HEK293T (cell line): ENCODE measurements around the gene EXOC3L4.

Experiments
- CTCF ChIA-PET: fragments of 350-600 bp; formaldehyde crosslinking; extraction: SDS; loops from one replicate; lab custom pipeline; 2021; ENCODE audit warnings: antibody characterized with exemption, inconsistent platforms; lab: Yijun Ruan, JAX
- POLR2A ChIA-PET: fragments of 350-600 bp; formaldehyde crosslinking; extraction: SDS; loops from one replicate; lab custom pipeline; 2020; ENCODE audit warnings: antibody characterized with exemption, inconsistent platforms; lab: Yijun Ruan, JAX
- DNase-seq: peaks from one replicate; pipeline ENCODE4 v3.0.0; 2012; ENCODE audit warnings: mixed read lengths; ENCODE audit errors: extremely low spot score
- ARNT ChIP-seq: fragments of 450-650 bp; IDR thresholded peaks from 2 replicates; pipeline ENCODE4 v1.6.1; 2017; ENCODE audit warnings: mild to moderate bottlenecking
- BHLHE40 ChIP-seq: fragments of 450-650 bp; IDR thresholded peaks from 2 replicates; pipeline ENCODE4 v1.6.1; 2016; ENCODE audit warnings: mild to moderate bottlenecking, moderate library complexity, borderline replicate concordance
- CTBP1 ChIP-seq: fragments of 450-650 bp; IDR thresholded peaks from 2 replicates; pipeline ENCODE4 v1.6.1; 2016; ENCODE audit warnings: borderline replicate concordance
- ELF4 ChIP-seq: fragments of 450-650 bp; IDR thresholded peaks from 2 replicates; pipeline ENCODE4 v1.6.1; 2017; ENCODE audit warnings: antibody characterized with exemption
- FOXA1 ChIP-seq: fragments of 450-650 bp; IDR thresholded peaks from 2 replicates; pipeline ENCODE4 v1.6.1; 2016; ENCODE audit warnings: mild to moderate bottlenecking
- FOXK2 ChIP-seq: fragments of 450-650 bp; IDR thresholded peaks from 2 replicates; pipeline ENCODE4 v1.6.1; 2016; ENCODE audit warnings: mild to moderate bottlenecking
- FOXM1 ChIP-seq: fragments of 450-650 bp; IDR thresholded peaks from 2 replicates; pipeline ENCODE4 v1.6.1; 2017; ENCODE audit warnings: mild to moderate bottlenecking, borderline replicate concordance
- HDGF ChIP-seq: fragments of 450-650 bp; IDR thresholded peaks from 2 replicates; pipeline ENCODE4 v1.6.1; 2017; ENCODE audit warnings: antibody characterized with exemption, borderline replicate concordance
- L3MBTL2 ChIP-seq: fragments of 450-650 bp; conservative IDR thresholded peaks from 2 replicates; pipeline ENCODE4 v1.6.1; 2016; ENCODE audit warnings: mild to moderate bottlenecking
- LEF1 ChIP-seq: fragments of 450-650 bp; IDR thresholded peaks from 2 replicates; pipeline ENCODE4 v1.6.1; 2017; ENCODE audit warnings: mild to moderate bottlenecking, borderline replicate concordance
- NFRKB ChIP-seq: fragments of 450-650 bp; IDR thresholded peaks from 2 replicates; pipeline ENCODE4 v1.6.1; 2016; ENCODE audit warnings: mild to moderate bottlenecking, moderate library complexity
- SP1 ChIP-seq: fragments of 450-650 bp; IDR thresholded peaks from 2 replicates; pipeline ENCODE4 v1.6.1; 2017
- SUZ12 ChIP-seq: fragments of 450-650 bp; IDR thresholded peaks from 2 replicates; pipeline ENCODE4 v1.6.1; 2016; ENCODE audit warnings: mild to moderate bottlenecking
- TARDBP ChIP-seq: fragments of 450-650 bp; IDR thresholded peaks from 2 replicates; pipeline ENCODE4 v1.6.1; 2016
- ZNF384 ChIP-seq: fragments of 450-650 bp; IDR thresholded peaks from 2 replicates; pipeline ENCODE4 v1.6.1; 2016
- TF ChIP-seq, protein P1 (sequence below): fragments of 450-650 bp; IDR thresholded peaks from 2 replicates; pipeline ENCODE4 v1.6.1; 2016

The EXOC3L4 gene

DNA sequence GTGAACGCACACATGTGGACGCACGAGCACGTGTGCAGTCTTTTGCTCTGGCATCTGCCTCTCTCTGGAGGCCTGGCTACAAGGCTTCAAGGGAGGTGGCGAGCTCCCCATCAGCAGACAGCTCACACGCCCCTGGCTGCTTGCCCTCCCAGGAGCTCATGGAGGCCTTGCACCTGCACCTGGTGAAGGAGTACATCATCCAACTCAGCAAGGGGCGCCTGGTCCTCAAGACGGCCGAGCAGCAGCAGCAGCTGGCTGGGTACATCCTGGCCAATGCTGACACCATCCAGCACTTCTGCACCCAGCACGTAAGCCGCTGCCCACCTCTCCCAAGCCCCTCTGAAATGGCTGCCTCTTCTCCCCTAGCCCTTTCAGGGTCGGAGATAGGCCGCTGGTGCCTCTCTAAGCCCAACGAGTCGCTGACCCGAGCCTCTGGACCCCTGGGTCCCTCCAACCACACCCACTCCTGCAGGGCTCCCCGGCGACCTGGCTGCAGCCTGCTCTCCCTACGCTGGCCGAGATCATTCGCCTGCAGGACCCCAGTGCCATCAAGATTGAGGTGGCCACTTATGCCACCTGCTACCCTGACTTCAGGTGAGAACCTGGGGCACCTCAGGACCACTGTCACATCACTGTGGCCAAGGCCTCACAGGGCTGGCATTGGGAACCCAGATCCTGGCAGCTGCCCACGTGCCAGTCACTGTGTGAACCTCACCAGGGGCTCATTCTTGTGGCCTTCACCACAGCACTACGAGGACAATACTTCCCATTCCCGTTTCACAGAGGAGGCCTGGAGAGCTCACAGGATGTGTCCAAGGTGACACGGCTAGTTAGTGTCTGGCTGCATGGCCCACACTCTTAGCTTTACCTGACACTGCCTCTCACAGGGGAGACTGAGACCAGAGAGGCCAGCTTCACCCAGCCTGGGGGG is 39.0 kb downstream of the EXOC3L4 start:
- no peak for DNase-seq
- ChIA-PET CTCF (interaction anchor here (0.7 to 0.9 kb wide), 2 partner anchors 9 to 159 kb away, joined by 3 read pairs; no protein-coding TSS in a partner anchor), POLR2A (no interaction called here)
- TF ChIP-seq BHLHE40 (no peak), SUZ12 (no peak), FOXK2 (no peak), FOXA1 (no peak), ELF4 (no peak), ZNF384 (no peak), CTBP1 (no peak), TARDBP (no peak), FOXM1 (no peak), NFRKB (no peak), LEF1 (no peak), L3MBTL2 (no peak), SP1 (no peak), HDGF (no peak), ARNT (no peak)
- TF ChIP-seq, protein P1, sequence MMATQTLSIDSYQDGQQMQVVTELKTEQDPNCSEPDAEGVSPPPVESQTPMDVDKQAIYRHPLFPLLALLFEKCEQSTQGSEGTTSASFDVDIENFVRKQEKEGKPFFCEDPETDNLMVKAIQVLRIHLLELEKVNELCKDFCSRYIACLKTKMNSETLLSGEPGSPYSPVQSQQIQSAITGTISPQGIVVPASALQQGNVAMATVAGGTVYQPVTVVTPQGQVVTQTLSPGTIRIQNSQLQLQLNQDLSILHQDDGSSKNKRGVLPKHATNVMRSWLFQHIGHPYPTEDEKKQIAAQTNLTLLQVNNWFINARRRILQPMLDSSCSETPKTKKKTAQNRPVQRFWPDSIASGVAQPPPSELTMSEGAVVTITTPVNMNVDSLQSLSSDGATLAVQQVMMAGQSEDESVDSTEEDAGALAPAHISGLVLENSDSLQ: no peak

DNA sequence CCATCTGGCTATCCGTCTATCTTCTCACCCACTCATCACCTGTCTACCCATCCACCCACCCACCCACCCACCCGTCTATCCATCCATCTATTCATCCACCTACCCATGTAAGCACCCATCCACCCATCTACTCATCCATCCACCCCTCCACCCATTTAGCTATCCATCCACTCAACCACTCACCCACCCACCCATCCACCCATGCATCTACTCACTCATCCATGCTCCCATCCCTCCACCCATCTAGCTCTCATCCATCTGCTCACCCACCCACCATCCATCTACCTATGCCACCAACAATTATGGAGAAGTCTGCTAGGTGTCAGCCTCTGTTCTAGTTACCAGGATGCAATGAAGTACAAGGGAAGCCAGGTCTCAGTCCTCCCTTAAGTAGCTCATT is 39.9 kb downstream of the EXOC3L4 start:
- POLR2A ChIA-PET: no interaction called here
- CTCF ChIA-PET: interaction anchor here (0.9 kb wide), 1 partner anchor 8 kb away, joined by 3 read pairs; no protein-coding TSS in a partner anchor
- no peak for DNase-seq
- TF ChIP-seq FOXA1 (no peak), CTBP1 (no peak), ZNF384 (no peak), HDGF (no peak), FOXM1 (no peak), ARNT (no peak), SP1 (no peak), BHLHE40 (no peak), LEF1 (no peak), NFRKB (no peak), L3MBTL2 (no peak)

- ChIA-PET CTCF (interaction anchor here (3.1 kb wide), 1 partner anchor 30 kb away, joined by 15 read pairs; no protein-coding TSS in a partner anchor), POLR2A (no interaction called here)
- no peak for TF ChIP-seq BHLHE40
- TF ChIP-seq FOXM1: no peak
- TF ChIP-seq HDGF: no peak
- DNase-seq: no peak
Observed at GRCh38 chr14:103134919-103135318, 40.4 kb downstream of the EXOC3L4 start.

GRCh38 chr14:103135333-103136260 is 41.1 kb downstream of the EXOC3L4 start:
- no peak for TF ChIP-seq FOXM1
- no peak for TF ChIP-seq ELF4
- no peak for TF ChIP-seq FOXK2
- TF ChIP-seq CTBP1: no peak
- TF ChIP-seq NFRKB: no peak
- POLR2A ChIA-PET: interaction anchor here (0.9 kb wide), 1 partner anchor 249 kb away, joined by 3 read pairs; the partner anchor contains the start of gene MARK3
- CTCF ChIA-PET: interaction anchor here (0.6 to 3.1 kb wide), 2 partner anchors 30 to 383 kb away, joined by 3 to 15 read pairs; no protein-coding TSS in a partner anchor
- DNase-seq: no peak

GRCh38 chr14:103136388-103137271 is 42.1 kb downstream of the EXOC3L4 start:
- ChIA-PET CTCF (interaction anchor here (0.6 to 3.1 kb wide), 3 partner anchors 13 to 382 kb away, joined by 3 to 15 read pairs (median 3); no protein-coding TSS in a partner anchor), POLR2A (interaction anchor here (0.9 kb wide), 1 partner anchor 248 kb away, joined by 3 read pairs; the partner anchor contains the start of gene MARK3)
- TF ChIP-seq SP1 (no peak), L3MBTL2 (0 out of 2 replicates have a peak, but pooled peaks have one; percentile 23)
- no peak for DNase-seq

DNA sequence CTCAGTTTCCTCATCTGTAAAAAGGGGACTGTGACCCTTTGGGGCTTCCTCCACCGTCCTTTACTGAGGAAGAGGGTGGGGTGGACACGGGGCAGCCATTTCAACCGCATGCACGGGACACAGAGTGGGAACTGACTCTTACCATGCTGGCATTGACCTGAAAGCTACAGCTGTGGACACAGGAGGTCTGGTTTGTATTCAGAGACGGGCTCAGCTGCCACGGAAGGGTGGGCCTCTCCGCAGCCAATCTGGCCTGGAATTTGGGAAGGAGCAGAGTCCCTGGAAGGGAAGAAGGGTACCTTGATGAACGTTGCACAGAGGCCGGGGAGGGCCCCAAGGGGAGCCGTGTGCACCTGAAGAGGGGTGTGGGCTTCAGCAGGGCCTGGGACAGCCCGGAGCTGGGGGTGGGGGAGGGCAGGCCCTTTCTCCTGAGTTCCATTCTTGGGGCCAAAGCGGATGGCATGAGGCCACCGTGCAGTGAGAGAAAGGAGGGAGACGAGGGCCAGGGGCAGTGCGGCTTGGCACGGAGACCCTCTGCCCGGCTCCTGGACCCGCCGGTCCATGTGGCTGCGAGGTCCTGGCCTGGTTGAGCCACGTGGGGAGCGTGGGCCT is 43.3 kb downstream of the EXOC3L4 start:
- POLR2A ChIA-PET: no interaction called here
- no peak for DNase-seq
- CTCF ChIA-PET: interaction anchor here (0.5 to 3.1 kb wide), 3 partner anchors 12 to 40 kb away, joined by 3 to 15 read pairs (median 3); no protein-coding TSS in a partner anchor
- TF ChIP-seq NFRKB (no peak), HDGF (no peak), FOXM1 (no peak), ARNT (no peak), SP1 (no peak)
